IMR-90 (cell line): ENCODE data around the gene DNAH6. TPM values are rescaled to one million over a fixed set of nuclear protein-coding genes. Genes with fewer than 3 reads are reported as not detected.

Experiments used
- ATAC-seq: fragments of 200-7000 bp; cut with Tn5 transposase; 2 replicates; pipeline ENCODE4 v1.9.1; 2020; ENCODE audit warnings: low read depth, mild to moderate bottlenecking, moderate library complexity
- BruUV-seq: library from RNA; stranded (reverse); fragments of 400-500 nt; replicated peaks from 2 replicates; lab custom pipeline; 2021; lab: Mats Ljungman, UMichigan
- CTCF ChIA-PET: fragments of 300-600 bp; formaldehyde crosslinking; extraction: SDS; loops from one replicate; lab custom pipeline; 2021; ENCODE audit warnings: antibody characterized with exemption; lab: Yijun Ruan, JAX
- POLR2A ChIA-PET: fragments of 300-600 bp; sonication (Branson Sonifier 250); formaldehyde crosslinking; loops from one replicate; lab custom pipeline; 2022; ENCODE audit warnings: antibody characterized with exemption; ENCODE audit not compliant: unreplicated experiment; lab: Charles Lee
- DNase-seq: peaks from one replicate; pipeline ENCODE4 v3.0.0; 2013
- H2AFZ ChIP-seq: replicated peaks from 2 replicates; pipeline ENCODE3; 2013; ENCODE audit warnings: low read length, mild to moderate bottlenecking; ENCODE audit not compliant: poor library complexity
- H2AK5ac ChIP-seq: 2 replicates; pipeline ENCODE4 v1.6.1; 2013; ENCODE audit warnings: low read depth, low read length, inconsistent platforms
- H2AK9ac ChIP-seq: replicated peaks from 2 replicates; pipeline ENCODE3; 2013; ENCODE audit warnings: mild to moderate bottlenecking, low read depth, low read length, moderate library complexity; ENCODE audit not compliant: poor library complexity
- H2BK120ac ChIP-seq: 2 replicates; pipeline ENCODE4 v1.6.1; 2013; ENCODE audit warnings: low read depth, low read length, inconsistent platforms
- H2BK15ac ChIP-seq: 3 replicates; pipeline ENCODE4 v1.6.1; 2013; ENCODE audit warnings: low read depth, low read length, inconsistent platforms
- H2BK20ac ChIP-seq: 2 replicates; pipeline ENCODE4 v1.6.1; 2013; ENCODE audit warnings: low read depth, mild to moderate bottlenecking, inconsistent platforms, low read length, moderate library complexity
- H2BK5ac ChIP-seq: 2 replicates; pipeline ENCODE4 v1.6.1; 2013; ENCODE audit warnings: mild to moderate bottlenecking, low read depth, low read length, inconsistent platforms; ENCODE audit not compliant: poor library complexity, severe bottlenecking
- H3K14ac ChIP-seq: replicated peaks from 2 replicates; pipeline ENCODE4 v1.6.1; 2013; ENCODE audit warnings: low read depth, low read length, inconsistent platforms
- H3K18ac ChIP-seq: 2 replicates; pipeline ENCODE4 v1.6.1; 2013; ENCODE audit warnings: low read depth, low read length, control low read depth
- H3K23ac ChIP-seq: 2 replicates; pipeline ENCODE4 v1.6.1; 2013; ENCODE audit warnings: low read depth, low read length, inconsistent platforms
- H3K27ac ChIP-seq: 2 replicates; pipeline ENCODE4 v1.5.1; 2013; ENCODE audit warnings: mild to moderate bottlenecking, control low read depth, low read length; ENCODE audit not compliant: insufficient read depth
- H3K27me3 ChIP-seq: 2 replicates; pipeline ENCODE4 v1.6.1; 2013; ENCODE audit warnings: low read length; ENCODE audit not compliant: control insufficient read depth, insufficient read depth
- H3K36me3 ChIP-seq: 2 replicates; pipeline ENCODE4 v1.6.1; 2013; ENCODE audit warnings: low read length, mixed read lengths; ENCODE audit not compliant: control insufficient read depth, insufficient read depth
- H3K4ac ChIP-seq: 2 replicates; pipeline ENCODE4 v1.6.1; 2013; ENCODE audit warnings: low read depth, low read length, inconsistent platforms
- H3K4me1 ChIP-seq: 2 replicates; pipeline ENCODE4 v1.6.1; 2013; ENCODE audit warnings: low read length, mixed read lengths; ENCODE audit not compliant: control insufficient read depth, insufficient read depth
- H3K4me2 ChIP-seq: 2 replicates; pipeline ENCODE4 v1.6.1; 2013; ENCODE audit warnings: low read depth, mild to moderate bottlenecking, control low read depth, low read length, moderate library complexity
- H3K4me3 ChIP-seq: 2 replicates; pipeline ENCODE4 v1.5.1; 2013; ENCODE audit warnings: low read depth, mild to moderate bottlenecking, control low read depth, low read length, moderate library complexity; ENCODE audit not compliant: insufficient read depth
- H3K56ac ChIP-seq: 2 replicates; pipeline ENCODE4 v1.6.1; 2013; ENCODE audit warnings: low read length, inconsistent platforms; ENCODE audit not compliant: insufficient read depth; ENCODE audit errors: extremely low read depth
- H3K79me1 ChIP-seq, 2 experiments: 2 replicates each; pipeline ENCODE4 v1.6.1; 2013; ENCODE audit warnings: low read length in 2 of 2, inconsistent platforms in 1 of 2, low read depth in 1 of 2
- H3K9ac ChIP-seq: 2 replicates; pipeline ENCODE4 v1.6.1; 2013; ENCODE audit warnings: low read depth, low read length, control low read depth
- H3K9me1 ChIP-seq: 2 replicates; pipeline ENCODE4 v1.6.1; 2013; ENCODE audit warnings: low read length, inconsistent platforms; ENCODE audit not compliant: insufficient read depth
- H3K9me3 ChIP-seq: 2 replicates; pipeline ENCODE4 v1.6.1; 2013; ENCODE audit warnings: low read length; ENCODE audit not compliant: control insufficient read depth, insufficient read depth
- H4K20me1 ChIP-seq: 2 replicates; pipeline ENCODE4 v1.6.1; 2013; ENCODE audit warnings: low read length, inconsistent platforms; ENCODE audit not compliant: insufficient read depth
- H4K5ac ChIP-seq: 2 replicates; pipeline ENCODE4 v1.6.1; 2013; ENCODE audit warnings: mild to moderate bottlenecking, low read depth, low read length, control low read depth
- H4K8ac ChIP-seq, 2 experiments: 2 replicates each; pipeline ENCODE4 v1.6.1; 2013; ENCODE audit warnings: low read depth in 2 of 2, low read length in 2 of 2, control low read depth in 1 of 2, inconsistent platforms in 1 of 2
- H4K91ac ChIP-seq: 2 replicates; pipeline ENCODE4 v1.6.1; 2013; ENCODE audit warnings: low read depth, low read length, inconsistent platforms; ENCODE audit not compliant: insufficient read depth
- whole genome bisulfite sequencing, 2 experiments: methylation state at CpG; one replicate each; pipeline versions ENCODE4 v1.1.5 to v1.1.7; 2013; ENCODE audit warnings: missing lambda C conversion rate in 2 of 2; ENCODE audit not compliant: insufficient read length in 1 of 2; ENCODE audit errors: extremely low coverage in 2 of 2; 5-methylcytosine and 5-hydroxymethylcytosine counted together
- dilution Hi-C: fragments of 300-500 bp; cut with HindIII; formaldehyde crosslinking; loops from one replicate; pipeline ENCODE4 v1.14.3; 2018; ENCODE audit warnings: low sequenced_read_pairs; ENCODE audit not compliant: unreplicated experiment
- in situ Hi-C: fragments of 300-500 bp; cut with MboI; formaldehyde crosslinking; loops from 3 replicates; pipeline ENCODE4 v1.14.3; 2019; ENCODE audit warnings: low sequenced_read_pairs, inconsistent platforms, mixed read lengths
- intact Hi-C: fragments of 100-400 bp; cut with micrococcal nuclease; formaldehyde crosslinking; loops from 2 replicates; pipeline ENCODE4 v1.10.0; 2022
- polyA plus RNA-seq, 3 experiments: library from polyadenylated mRNA; depleted of rRNA; stranded (reverse); fragments of >200 nt; gene quantifications; 2 replicates each; pipeline ENCODE4 v1.2.3, GENCODE V29; 2012; ENCODE audit warnings: low replicate concordance in 1 of 3
- total RNA-seq: library from RNA; depleted of rRNA; stranded (reverse); fragments of >200 nt; gene quantifications from 2 replicates; pipeline ENCODE4 v1.2.3, GENCODE V29; 2012
- TF ChIP-seq, protein P1 (sequence below): conservative IDR thresholded peaks from 2 replicates; pipeline ENCODE4 v1.5.1; 2012; ENCODE audit warnings: mild to moderate bottlenecking, low read depth, low read length, improper control_type of control experiment

DNAH6 gene
- total and polyA plus RNA-seq, 2 of the 4 experiments (the other 2 are of a cell fraction), result under 0.01 to 0.07 TPM

DNA sequence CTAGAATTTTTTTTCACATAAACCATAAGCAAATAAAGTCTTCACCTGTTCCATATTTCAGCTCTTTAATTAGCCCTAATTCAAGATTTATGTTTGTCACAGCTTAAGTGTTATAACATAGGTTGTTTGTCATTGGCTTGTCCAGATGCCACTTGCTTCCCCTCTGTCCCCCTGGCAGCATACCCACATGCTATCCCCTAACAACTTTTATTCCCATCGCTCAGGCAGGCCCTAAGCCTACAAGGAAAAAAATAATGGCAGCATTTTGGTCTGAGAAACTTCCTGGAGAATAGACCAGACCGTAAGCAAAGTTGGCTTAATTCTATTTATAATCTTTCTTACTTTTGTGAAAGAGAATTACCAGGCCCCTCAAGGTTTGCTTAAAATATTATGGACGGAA, 173.9 kb downstream of the DNAH6 start:
- peak overlapping the region; percentile 12; the same call in 1 of the 2 replicates for H2BK20ac ChIP-seq
- H2BK5ac ChIP-seq, result no peak overlapping the region
- H4K5ac ChIP-seq, result no peak overlapping the region
- peaks cover 8% of the 10 kb centered on the region for H3K4me1 ChIP-seq
- no peak overlapping the region for H2AFZ ChIP-seq
- dilution Hi-C loops (no loop called here), in situ Hi-C loops (no loop called here), intact Hi-C loops (no loop called here)
- H3K79me1 ChIP-seq, result no peaks in the 10 kb centered on the region
- H3K23ac ChIP-seq, result no peak overlapping the region
- DNase-seq (no peak), ATAC-seq (no peak)
- H3K9ac ChIP-seq, result no peak overlapping the region
- BruUV-seq, result no TSS peak
- TF ChIP-seq, protein P1, sequence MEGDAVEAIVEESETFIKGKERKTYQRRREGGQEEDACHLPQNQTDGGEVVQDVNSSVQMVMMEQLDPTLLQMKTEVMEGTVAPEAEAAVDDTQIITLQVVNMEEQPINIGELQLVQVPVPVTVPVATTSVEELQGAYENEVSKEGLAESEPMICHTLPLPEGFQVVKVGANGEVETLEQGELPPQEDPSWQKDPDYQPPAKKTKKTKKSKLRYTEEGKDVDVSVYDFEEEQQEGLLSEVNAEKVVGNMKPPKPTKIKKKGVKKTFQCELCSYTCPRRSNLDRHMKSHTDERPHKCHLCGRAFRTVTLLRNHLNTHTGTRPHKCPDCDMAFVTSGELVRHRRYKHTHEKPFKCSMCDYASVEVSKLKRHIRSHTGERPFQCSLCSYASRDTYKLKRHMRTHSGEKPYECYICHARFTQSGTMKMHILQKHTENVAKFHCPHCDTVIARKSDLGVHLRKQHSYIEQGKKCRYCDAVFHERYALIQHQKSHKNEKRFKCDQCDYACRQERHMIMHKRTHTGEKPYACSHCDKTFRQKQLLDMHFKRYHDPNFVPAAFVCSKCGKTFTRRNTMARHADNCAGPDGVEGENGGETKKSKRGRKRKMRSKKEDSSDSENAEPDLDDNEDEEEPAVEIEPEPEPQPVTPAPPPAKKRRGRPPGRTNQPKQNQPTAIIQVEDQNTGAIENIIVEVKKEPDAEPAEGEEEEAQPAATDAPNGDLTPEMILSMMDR, result no peak
- H3K36me3 ChIP-seq, result no peaks in the 10 kb centered on the region
- POLR2A ChIA-PET, result no interaction called here
- no peak overlapping the region for H3K4me3 ChIP-seq
- H3K27ac ChIP-seq, result no peak overlapping the region
- no peaks in the 10 kb centered on the region for H3K27me3 ChIP-seq
- no peak overlapping the region for H4K91ac ChIP-seq
- no peak overlapping the region for H3K14ac ChIP-seq
- H4K20me1 ChIP-seq, result no peaks in the 10 kb centered on the region
- no peak overlapping the region for H2BK15ac ChIP-seq
- H2AK9ac ChIP-seq, result no peak overlapping the region
- H2AK5ac ChIP-seq, result no peak overlapping the region
- peaks cover 7% of the 10 kb centered on the region for H3K9me1 ChIP-seq
- CTCF ChIA-PET, result interaction anchor here (0.5 kb wide), 1 partner anchor 193 kb away, joined by 3 read pairs; no protein-coding TSS in a partner anchor
- no peak overlapping the region for H3K18ac ChIP-seq
- H2BK120ac ChIP-seq, result no peak overlapping the region
- no CpG with 5 or more reads among the region's 3 CpGs for WGBS, 2 experiments
- H3K4me2 ChIP-seq, result no peak overlapping the region
- H4K8ac ChIP-seq, result no peak overlapping the region
- H3K9me3 ChIP-seq, result no peaks in the 10 kb centered on the region
- H3K56ac ChIP-seq, result no peak overlapping the region
- H3K4ac ChIP-seq, result no peak overlapping the region
